Right forelimb (tissue), 1 donor: Measurements from ENCODE around the gene PIGV.
A peak's percentile ranks its signal among the peaks of the same experiment; 100 is the strongest.

Experiments used
- DNase-seq: peaks from one replicate; pipeline ENCODE4 v3.0.0-alpha.2; 2018

The PIGV gene

GRCh38 chr1:26774462-26774861, 13.3 kb upstream of the PIGV start:
- DNase-seq = no peak

GRCh38 chr1:26775666-26776065, 12.1 kb upstream of the PIGV start:
- DNase-seq = no peak

- no peak for DNase-seq
Measured at GRCh38 chr1:26779098-26779668, 8.6 kb upstream of the PIGV start.

- DNase-seq = no peak
Measured at GRCh38 chr1:26780344-26780957, 7.3 kb upstream of the PIGV start.

GRCh38 chr1:26781206-26781825, 6.4 kb upstream of the PIGV start:
- no peak for DNase-seq

- DNase-seq = no peak
Measured at GRCh38 chr1:26782521-26783212, 5.1 kb upstream of the PIGV start.

GRCh38 chr1:26783646-26784022, 4.1 kb upstream of the PIGV start:
- no peak for DNase-seq

GRCh38 chr1:26784023-26784871, 3.5 kb upstream of the PIGV start:
- DNase-seq = no peak

GRCh38 chr1:26784886-26785285, 2.9 kb upstream of the PIGV start:
- no peak for DNase-seq

- DNase-seq = no peak
Measured at GRCh38 chr1:26785611-26786436, 1.9 kb upstream of the PIGV start.

GRCh38 chr1:26786437-26787380, 1.0 kb upstream of the PIGV start:
- peak; percentile 75 for DNase-seq

GRCh38 chr1:26787381-26787705, 407 bp upstream of the PIGV start:
- DNase-seq = no peak

- DNase-seq = no peak
Measured at GRCh38 chr1:26788515-26788785, 700 bp downstream of the PIGV start.

- peak; percentile 90 for DNase-seq
Measured at GRCh38 chr1:26788836-26789611, 1.3 kb downstream of the PIGV start.

GRCh38 chr1:26789612-26789865, 1.8 kb downstream of the PIGV start:
- no peak for DNase-seq

GRCh38 chr1:26789931-26790330, 2.2 kb downstream of the PIGV start:
- no peak for DNase-seq

GRCh38 chr1:26790551-26790953, 2.8 kb downstream of the PIGV start:
- DNase-seq = no peak

GRCh38 chr1:26791148-26791547, 3.4 kb downstream of the PIGV start:
- no peak for DNase-seq

GRCh38 chr1:26791626-26792025, 3.9 kb downstream of the PIGV start:
- no peak for DNase-seq

GRCh38 chr1:26792924-26793323, 5.2 kb downstream of the PIGV start:
- no peak for DNase-seq

- no peak for DNase-seq
Measured at GRCh38 chr1:26794391-26794790, 6.6 kb downstream of the PIGV start.
